ENCODE data around the gene WNK4.
"Not testable (repeated sequence)": the region's sequence is repeated elsewhere in the genome, so short reads cannot be mapped to it uniquely, and the experiment has no call there.

Gene WNK4

DNA sequence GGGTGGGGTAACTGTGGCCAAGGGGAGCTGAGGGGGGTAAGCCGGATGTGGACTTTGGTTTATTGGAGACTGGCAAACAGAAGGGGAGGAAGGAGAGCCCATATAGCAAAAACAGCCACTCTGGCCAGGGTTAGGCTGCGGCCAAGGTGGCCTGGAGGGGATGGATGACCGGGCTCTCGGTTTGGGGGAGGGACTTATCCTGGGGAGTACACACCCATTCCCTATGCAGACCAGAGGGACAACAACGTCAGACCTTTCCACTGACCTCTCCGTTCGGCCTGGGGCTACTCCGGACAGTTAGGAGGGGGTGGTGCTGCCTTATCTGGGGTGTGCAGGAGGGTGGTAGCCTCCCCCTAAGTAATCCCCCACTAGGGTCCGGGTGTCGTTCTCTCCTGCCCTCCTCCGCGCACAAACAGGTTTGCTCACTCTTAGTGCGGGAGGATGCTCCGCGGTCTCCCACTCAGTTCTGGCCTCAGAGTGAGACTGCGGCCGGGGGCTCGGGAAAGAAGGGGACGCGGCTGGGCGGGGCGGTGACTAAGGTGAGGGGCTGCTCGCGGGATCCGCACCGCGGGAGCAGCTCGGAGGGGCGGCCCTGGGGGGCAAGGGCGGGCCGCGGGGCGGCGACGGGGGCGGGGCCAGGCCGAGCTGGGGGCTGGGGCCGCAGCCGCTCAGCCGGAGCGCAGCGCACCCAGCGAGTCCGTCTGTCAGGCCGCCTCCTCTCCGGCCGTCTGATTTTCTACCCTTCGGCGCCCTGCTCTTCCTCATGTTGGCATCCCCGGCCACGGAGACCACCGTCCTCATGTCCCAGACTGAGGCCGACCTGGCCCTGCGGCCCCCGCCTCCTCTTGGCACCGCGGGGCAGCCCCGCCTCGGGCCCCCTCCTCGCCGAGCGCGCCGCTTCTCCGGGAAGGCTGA, at the start of gene WNK4:
TSS of gene WNK4 (plus strand) at position 675 of the 915 bp plus-strand sequence. CDS start at position 764, 89 bp downstream.
- peaks cover 51% of the 10 kb centered on the region for H3K27me3 Mint-ChIP-seq
- no peak within 1 kb of the TSS for H3K4me3 Mint-ChIP-seq
- no peaks in the 10 kb centered on the region for H3K9me3 Mint-ChIP-seq
- H3K36me3 Mint-ChIP-seq = peaks cover 42% of the 10 kb centered on the region
- H3K27ac Mint-ChIP-seq = no peak within 1 kb of the TSS
- peaks cover 47% of the 10 kb centered on the region for H3K4me1 Mint-ChIP-seq
- peak; percentile 18 for ATAC-seq

DNA sequence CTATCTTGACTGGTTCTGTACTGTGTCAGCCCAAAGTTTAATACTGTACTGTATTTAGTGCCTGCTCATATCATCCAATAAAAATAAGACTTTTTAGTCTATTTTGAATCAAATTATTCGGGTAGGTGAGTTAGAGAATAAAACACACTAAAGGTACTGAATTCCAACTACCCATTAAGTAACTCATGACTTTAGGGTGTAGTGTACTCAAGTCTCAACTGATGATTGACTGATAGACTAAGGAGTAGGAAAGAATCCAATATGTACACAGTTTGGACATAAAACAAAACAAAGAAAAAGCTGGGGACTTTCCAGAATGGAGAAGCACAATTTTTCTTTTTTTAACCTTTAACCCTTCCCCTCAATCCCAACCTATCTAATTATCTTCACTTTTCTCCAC, 39.7 kb upstream of the WNK4 start:
- peaks cover 31% of the 10 kb centered on the region for H3K4me1 Mint-ChIP-seq
- H3K27me3 Mint-ChIP-seq = no peaks in the 10 kb centered on the region
- H3K9me3 Mint-ChIP-seq = no peaks in the 10 kb centered on the region
- no peak for ATAC-seq
- H3K4me3 Mint-ChIP-seq = no peak overlapping the region
- no peak overlapping the region for H3K27ac Mint-ChIP-seq
- no peaks in the 10 kb centered on the region for H3K36me3 Mint-ChIP-seq

GRCh38 chr17:42742916-42743315, 37.5 kb upstream of the WNK4 start:
- H3K9me3 Mint-ChIP-seq, H3K27me3 Mint-ChIP-seq, ATAC-seq, H3K4me3 Mint-ChIP-seq, H3K36me3 Mint-ChIP-seq: not testable (repeated sequence)
- peak overlapping the region; percentile 51 for H3K27ac Mint-ChIP-seq
- peaks cover 28% of the 10 kb centered on the region for H3K4me1 Mint-ChIP-seq

- no peaks in the 10 kb centered on the region for H3K9me3 Mint-ChIP-seq
- H3K36me3 Mint-ChIP-seq = no peaks in the 10 kb centered on the region
- no peaks in the 10 kb centered on the region for H3K27me3 Mint-ChIP-seq
- ATAC-seq = no peak
- peak overlapping the region; percentile 88 for H3K4me3 Mint-ChIP-seq
- H3K27ac Mint-ChIP-seq = peak overlapping the region; percentile 88
- peaks cover 28% of the 10 kb centered on the region for H3K4me1 Mint-ChIP-seq
These were observed 36.7 kb upstream of the WNK4 start for GRCh38 chr17:42743595-42744282.

- Mint-ChIP-seq H3K4me3 (peak overlapping the region; percentile 88), H3K27ac (peak overlapping the region; percentile 88), H3K4me1 (peaks cover 28% of the 10 kb centered on the region), H3K36me3 (no peaks in the 10 kb centered on the region), H3K27me3 (no peaks in the 10 kb centered on the region), H3K9me3 (no peaks in the 10 kb centered on the region)
- peak; percentile 87 for ATAC-seq
These were observed 36.1 kb upstream of the WNK4 start for GRCh38 chr17:42744283-42744805.

DNA sequence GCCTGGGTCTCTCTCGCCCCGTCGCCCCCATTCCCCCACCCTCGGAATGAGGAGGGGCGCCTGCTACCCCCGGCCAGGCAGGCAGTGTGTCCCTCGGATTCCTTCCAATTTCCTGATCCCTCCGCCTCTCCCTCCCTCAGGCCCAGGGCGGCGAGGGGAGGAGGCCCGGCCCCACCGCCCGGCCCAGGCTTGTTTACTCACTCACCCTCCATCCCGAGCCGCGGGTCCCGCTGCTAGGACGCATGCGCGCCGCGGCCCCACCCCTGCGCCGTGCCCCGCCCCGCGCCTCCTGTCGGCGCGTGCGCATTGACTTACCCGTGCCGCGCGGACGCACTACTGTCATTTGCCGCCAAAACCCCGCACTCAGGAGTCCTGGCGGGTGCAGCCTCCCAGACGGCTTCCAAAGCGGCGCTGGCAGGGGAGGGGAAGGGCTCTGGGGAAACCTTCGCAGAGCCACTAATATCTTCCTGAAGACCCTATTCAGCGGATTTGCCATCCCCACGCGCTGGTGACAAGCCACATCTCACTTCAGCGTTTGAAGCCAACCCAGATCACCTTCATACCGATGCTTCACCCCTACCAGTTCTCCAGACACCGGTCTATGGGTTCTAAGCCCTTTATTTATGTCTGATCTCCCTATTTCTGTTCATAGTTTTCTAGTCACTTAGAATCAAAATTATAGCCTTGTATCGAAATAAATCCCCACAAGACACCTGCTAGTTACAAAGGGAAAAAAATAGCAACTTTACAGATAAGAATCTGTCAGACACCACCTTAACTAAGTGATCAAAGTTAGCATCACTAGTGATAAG, 35.4 kb upstream of the WNK4 start, which contains the start of gene EZH1:
TSS of gene EZH1 (minus strand) at position 235 of the 812 bp plus-strand sequence. CDS start 16,099 bp downstream, outside the sequence.
- ATAC-seq = peak; percentile 96
- Mint-ChIP-seq H3K27ac (peak within 1 kb of the TSS; percentile 88), H3K27me3 (no peaks in the 10 kb centered on the region), H3K4me1 (peaks cover 28% of the 10 kb centered on the region), H3K9me3 (no peaks in the 10 kb centered on the region), H3K36me3 (no peaks in the 10 kb centered on the region), H3K4me3 (peak within 1 kb of the TSS; percentile 88)

- Mint-ChIP-seq H3K4me3 (no peak overlapping the region), H3K27me3 (no peaks in the 10 kb centered on the region), H3K4me1 (peaks cover 15% of the 10 kb centered on the region), H3K36me3 (no peaks in the 10 kb centered on the region), H3K9me3 (no peaks in the 10 kb centered on the region), H3K27ac (no peak overlapping the region)
- ATAC-seq = no peak
These were observed 32.1 kb upstream of the WNK4 start for GRCh38 chr17:42748202-42748907.

GRCh38 chr17:42748908-42749798, 31.3 kb upstream of the WNK4 start:
- no peak for ATAC-seq
- Mint-ChIP-seq H3K9me3 (no peaks in the 10 kb centered on the region), H3K27ac (no peak overlapping the region), H3K4me1 (peaks cover 7% of the 10 kb centered on the region), H3K4me3 (no peak overlapping the region), H3K36me3 (no peaks in the 10 kb centered on the region), H3K27me3 (no peaks in the 10 kb centered on the region)

DNA sequence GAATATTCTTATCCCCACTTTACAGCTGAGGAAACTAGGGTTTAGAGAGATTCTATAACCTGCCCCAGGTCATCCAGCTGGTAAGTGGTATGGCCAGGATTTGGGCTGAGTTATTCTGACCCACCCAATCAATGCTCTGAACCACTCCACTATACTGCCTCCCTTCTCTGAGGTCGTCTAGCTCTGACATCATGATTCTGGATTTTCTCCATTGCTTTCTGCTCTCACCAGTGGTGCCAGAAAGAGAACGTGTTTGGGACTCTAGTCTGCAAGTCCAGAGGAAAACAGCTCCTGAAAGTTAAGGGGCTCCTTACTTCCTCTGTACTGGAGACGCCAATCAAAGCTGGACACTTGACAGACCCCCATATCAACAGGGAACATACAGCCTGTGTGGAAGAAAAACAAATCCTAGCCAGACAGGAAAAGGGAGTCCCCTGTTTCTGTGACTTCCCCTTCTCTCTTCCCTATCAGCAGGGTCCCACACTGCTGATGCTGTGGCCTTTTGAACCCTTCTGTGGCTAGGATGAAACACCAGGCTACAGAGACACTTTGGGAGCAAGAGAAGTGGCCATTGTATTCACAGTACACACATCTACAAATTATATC, 29.6 kb upstream of the WNK4 start:
- Mint-ChIP-seq H3K27me3 (peaks cover 3% of the 10 kb centered on the region), H3K4me1 (no peaks in the 10 kb centered on the region), H3K4me3 (no peak overlapping the region), H3K9me3 (no peaks in the 10 kb centered on the region), H3K36me3 (no peaks in the 10 kb centered on the region), H3K27ac (no peak overlapping the region)
- no peak for ATAC-seq

DNA sequence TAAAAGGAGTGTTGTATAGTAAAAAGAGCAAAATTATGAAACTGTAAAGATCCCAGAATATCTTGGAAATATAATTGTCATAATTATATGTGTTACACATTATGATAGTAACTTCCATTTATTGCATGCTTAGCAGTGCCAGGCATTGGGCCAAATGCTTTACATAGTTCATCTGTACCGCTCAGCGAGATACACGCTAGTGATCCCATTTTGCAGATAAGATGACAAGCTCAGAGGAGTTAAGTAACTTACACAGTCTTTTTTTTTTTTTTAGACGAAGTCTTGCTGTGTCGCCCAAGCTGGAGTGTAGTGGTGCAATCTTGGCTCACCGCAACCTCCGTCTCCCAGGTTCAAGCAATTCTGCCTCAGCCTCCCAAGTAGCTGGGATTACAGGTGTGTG, 28.8 kb upstream of the WNK4 start:
- Mint-ChIP-seq H3K4me3 (no peak overlapping the region), H3K27me3 (peaks cover 9% of the 10 kb centered on the region), H3K4me1 (no peaks in the 10 kb centered on the region), H3K9me3 (no peaks in the 10 kb centered on the region), H3K36me3 (no peaks in the 10 kb centered on the region), H3K27ac (no peak overlapping the region)
- ATAC-seq = no peak

- peaks cover 9% of the 10 kb centered on the region for H3K27me3 Mint-ChIP-seq
- H3K9me3 Mint-ChIP-seq = no peaks in the 10 kb centered on the region
- ATAC-seq = no peak
- H3K4me3 Mint-ChIP-seq = no peak overlapping the region
- no peak overlapping the region for H3K27ac Mint-ChIP-seq
- H3K4me1 Mint-ChIP-seq = peaks cover 7% of the 10 kb centered on the region
- H3K36me3 Mint-ChIP-seq = no peaks in the 10 kb centered on the region
These were observed 25.6 kb upstream of the WNK4 start for GRCh38 chr17:42754782-42755181.

DNA sequence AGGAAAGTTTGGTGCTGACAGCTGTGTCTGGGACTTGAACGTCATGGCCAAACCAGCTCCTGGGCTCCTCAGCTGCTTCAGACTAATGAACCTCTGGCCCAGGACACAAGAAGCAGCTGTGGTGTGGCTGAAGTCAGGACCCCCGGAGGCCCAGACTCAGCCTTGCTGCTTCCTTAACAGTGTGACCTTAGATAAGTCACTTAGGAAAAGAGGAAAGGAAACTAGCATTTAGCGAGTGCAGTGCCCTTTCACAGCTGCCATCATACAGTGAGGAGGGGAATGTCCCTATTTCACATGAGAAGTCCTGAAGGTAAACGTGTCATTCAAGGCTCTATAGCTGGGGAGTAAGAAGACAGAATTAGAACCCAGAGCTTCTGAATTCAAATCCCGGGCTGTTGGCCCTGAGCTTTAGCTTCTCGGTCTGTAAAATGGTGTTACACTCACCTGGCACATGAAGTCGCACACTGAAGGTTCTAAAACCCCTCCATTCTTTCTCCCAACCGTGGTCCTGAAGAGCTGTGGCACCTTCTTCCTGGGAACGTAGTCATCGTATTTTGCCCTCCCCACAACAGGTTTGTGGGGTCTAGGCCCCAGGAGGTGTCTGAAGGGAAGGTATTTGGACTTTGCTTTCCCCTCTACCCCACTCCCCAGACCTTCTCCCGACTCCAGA, 20.3 kb upstream of the WNK4 start:
- peak; percentile 88 for ATAC-seq
- H3K36me3 Mint-ChIP-seq = no peaks in the 10 kb centered on the region
- peak overlapping the region; percentile 63 for H3K27ac Mint-ChIP-seq
- no peaks in the 10 kb centered on the region for H3K9me3 Mint-ChIP-seq
- H3K4me3 Mint-ChIP-seq = peak overlapping the region; percentile 66
- H3K27me3 Mint-ChIP-seq = peaks cover 35% of the 10 kb centered on the region
- H3K4me1 Mint-ChIP-seq = peaks cover 30% of the 10 kb centered on the region

Measured in stimulated activated memory B cell treated with anti-CD40 and anti-IgM and Interleukin-4, amounts not matched to agents 10 μg/mL and 1 μg/mL and 100 μg/mL, for 72 hours (primary cell).